ENCODE results near the gene CPNE6. TPM values are rescaled to one million over a fixed set of nuclear protein-coding genes. Genes with fewer than 3 reads are reported as not detected.

The CPNE6 gene
- total RNA-seq, 1 experiment from 2014 or later, result not detected

- no peaks in the 10 kb centered on the region for H3K27me3 ChIP-seq (ENCODE audit: insufficient read depth, low read depth)
- H3K9me2 ChIP-seq (ENCODE audit: insufficient read depth), result no peaks in the 10 kb centered on the region
- peak overlapping the region; percentile 51; the same call in 1 of the 2 replicates for H3K4me2 ChIP-seq
- H3K27ac ChIP-seq, result no peak overlapping the region
- H3K4me1 ChIP-seq (replicated peaks; ENCODE audit: insufficient read depth), result peaks cover 21% of the 10 kb centered on the region
- POLR2A ChIA-PET (ENCODE audit: unreplicated experiment), result interaction anchor here (0.7 to 0.8 kb wide), 2 partner anchors 25 to 35 kb away, joined by 4 to 5 read pairs; partner anchors contain the start of gene PSME1
- CTCF ChIA-PET, result interaction anchor here (1.2 to 1.5 kb wide), 2 partner anchors 51 to 52 kb away, joined by 5 to 13 read pairs; partner anchors contain the start of gene IRF9
- no peak for DNase-seq
- peaks cover 2% of the 10 kb centered on the region; the same call in 1 of the 2 replicates for H3K79me2 ChIP-seq (ENCODE audit: low read depth)
- no peak overlapping the region for H3K4me3 ChIP-seq
- H3K36me3 ChIP-seq (ENCODE audit: low read depth), result no peaks in the 10 kb centered on the region
- no TSS peak for BruUV-seq (replicated peaks)
- no peaks in the 10 kb centered on the region for H4K20me1 ChIP-seq (ENCODE audit: insufficient read depth)
- no peak overlapping the region for H2AFZ ChIP-seq
- no peaks in the 10 kb centered on the region for H3K9me3 ChIP-seq (ENCODE audit: insufficient read depth, low read depth)
- TF ChIP-seq EZH2 (IDR thresholded peaks at IDR 0.05; ENCODE audit: low read depth) (no peak), CTCF (conservative IDR thresholded peaks at IDR 0.05) (no peak)
- peaks cover 23% of the 10 kb centered on the region for H3F3A ChIP-seq (ENCODE audit: insufficient read depth, low read depth)
- intact Hi-C loops (cut with micrococcal nuclease; ENCODE audit: unreplicated experiment), result loop anchor here (1.0 kb wide), 1 partner anchor 16 kb away; the partner anchor contains the start of gene PCK2
Measured at GRCh38 chr14:24110523-24110922, 39.2 kb downstream of the CPNE6 start.

GRCh38 chr14:24113379-24113800 is 42.0 kb downstream of the CPNE6 start:
- H3K79me2 ChIP-seq (ENCODE audit: low read depth), result peaks cover 13% of the 10 kb centered on the region
- POLR2A ChIA-PET (ENCODE audit: unreplicated experiment), result no interaction called here
- TF ChIP-seq CTCF (conservative IDR thresholded peaks at IDR 0.05) (no peak), EZH2 (IDR thresholded peaks at IDR 0.05; ENCODE audit: low read depth) (no peak)
- H3K9me2 ChIP-seq (ENCODE audit: insufficient read depth), result no peaks in the 10 kb centered on the region
- DNase-seq, result no peak
- H2AFZ ChIP-seq, result peak overlapping the region; percentile 92
- H3K9me3 ChIP-seq (ENCODE audit: insufficient read depth, low read depth), result no peaks in the 10 kb centered on the region
- H3K4me2 ChIP-seq, result peak overlapping the region; percentile 79
- H3K27me3 ChIP-seq (ENCODE audit: insufficient read depth, low read depth), result no peaks in the 10 kb centered on the region
- peak overlapping the region; percentile 69 for H3K4me3 ChIP-seq
- intact Hi-C loops (cut with micrococcal nuclease; ENCODE audit: unreplicated experiment), result no loop called here
- BruUV-seq (replicated peaks), result no TSS peak
- CTCF ChIA-PET, result interaction anchor here (0.5 kb wide), 1 partner anchor 649 kb away, joined by 5 read pairs; no protein-coding TSS in a partner anchor
- H3K4me1 ChIP-seq (replicated peaks; ENCODE audit: insufficient read depth), result peaks cover 33% of the 10 kb centered on the region
- peaks cover 23% of the 10 kb centered on the region for H3F3A ChIP-seq (ENCODE audit: insufficient read depth, low read depth)
- H3K36me3 ChIP-seq (ENCODE audit: low read depth), result peaks cover 8% of the 10 kb centered on the region; the same call in 1 of the 2 replicates
- H3K27ac ChIP-seq, result peak overlapping the region; percentile 69
- H4K20me1 ChIP-seq (ENCODE audit: insufficient read depth), result no peaks in the 10 kb centered on the region

GRCh38 chr14:24113801-24114531 is 42.6 kb downstream of the CPNE6 start:
- Histone ChIP-seq H3F3A (ENCODE audit: insufficient read depth, low read depth) (peaks cover 23% of the 10 kb centered on the region), H3K4me3 (peak overlapping the region; percentile 69), H3K79me2 (ENCODE audit: low read depth) (peaks cover 13% of the 10 kb centered on the region), H3K4me2 (peak overlapping the region; percentile 79), H3K36me3 (ENCODE audit: low read depth) (peaks cover 8% of the 10 kb centered on the region; the same call in 1 of the 2 replicates), H4K20me1 (ENCODE audit: insufficient read depth) (no peaks in the 10 kb centered on the region), H2AFZ (peak overlapping the region; percentile 92), H3K9me3 (ENCODE audit: insufficient read depth, low read depth) (no peaks in the 10 kb centered on the region), H3K4me1 (replicated peaks; ENCODE audit: insufficient read depth) (peaks cover 27% of the 10 kb centered on the region), H3K9me2 (ENCODE audit: insufficient read depth) (no peaks in the 10 kb centered on the region), H3K27ac (peak overlapping the region; percentile 69), H3K27me3 (ENCODE audit: insufficient read depth, low read depth) (no peaks in the 10 kb centered on the region)
- DNase-seq, result peak; percentile 58 to 64
- TF ChIP-seq EZH2 (IDR thresholded peaks at IDR 0.05; ENCODE audit: low read depth), result no peak
- TSS peak; percentile 83 for BruUV-seq (replicated peaks)
- ChIA-PET POLR2A (ENCODE audit: unreplicated experiment) (interaction anchor here (0.6 to 1.5 kb wide), 5 partner anchors 16 to 99 kb away, joined by 4 to 26 read pairs (median 4); partner anchors contain the start of genes CHMP4A, PSME1, PSME2 and RNF31), CTCF (interaction anchor here (0.5 to 1.1 kb wide), 4 partner anchors 22 to 1059 kb away, joined by 3 to 5 read pairs (median 4); partner anchors contain the start of genes CHMP4A, PSME1, PSME2 and RNF31)
- intact Hi-C loops (cut with micrococcal nuclease; ENCODE audit: unreplicated experiment), result loop anchor here (1.0 kb wide), 1 partner anchor 32 kb away; the partner anchor contains the start of gene PSME2
